NCI-H2081 (cell line): Measurements from ENCODE around the gene WARS2.
A peak's percentile ranks its signal among the peaks of the same experiment; 100 is the strongest.
"Not testable (repeated sequence)": the region's sequence is repeated elsewhere in the genome, so short reads cannot be mapped to it uniquely, and the experiment has no call there.

Source experiments
- DNase-seq, 2 experiments: peaks; one replicate each; lab custom pipeline; 2025; lab: John Stamatoyannopoulos, UW

Gene WARS2

DNA sequence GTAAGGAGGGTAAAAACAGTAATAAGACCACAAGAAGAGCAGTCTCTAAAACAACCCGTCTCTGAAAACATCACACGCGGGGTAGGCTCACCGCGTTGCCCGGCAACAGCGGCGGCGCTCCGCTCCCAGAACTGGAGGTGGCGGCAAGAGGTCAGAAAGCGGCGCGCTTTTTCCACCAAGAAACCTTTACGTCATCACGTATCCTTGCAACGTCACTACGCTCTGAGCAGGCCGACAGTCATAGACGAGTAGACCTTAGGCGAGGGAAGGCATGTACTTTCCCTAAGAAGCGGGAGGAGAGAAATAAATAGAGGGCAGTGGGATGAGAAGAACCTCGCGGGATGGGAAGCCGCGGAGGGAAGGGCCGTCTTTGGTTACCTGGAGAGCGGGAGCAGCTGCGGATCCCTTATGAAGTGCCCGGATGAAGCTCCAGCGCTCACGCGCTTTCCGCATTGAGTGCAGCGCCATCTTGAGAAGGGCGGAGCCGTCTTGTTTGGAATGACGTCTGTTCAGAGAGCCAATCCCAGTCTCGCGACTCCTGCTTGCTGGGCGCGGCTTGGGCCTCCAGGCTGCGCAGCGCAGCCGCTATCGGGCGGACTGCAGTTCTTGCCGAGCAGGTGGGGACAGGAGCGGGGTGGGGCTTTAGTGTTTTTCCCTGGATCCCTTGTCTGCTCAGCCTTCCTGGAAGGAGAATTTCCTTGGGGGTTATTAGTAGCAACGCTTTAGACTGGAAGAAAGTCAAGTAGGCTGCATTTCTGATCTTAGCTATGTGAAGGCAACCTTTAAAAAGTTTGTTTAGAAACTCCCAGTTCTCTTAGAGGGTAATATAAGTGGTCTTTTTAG, at the start of gene WARS2:
WARS2 (minus strand) TSS at position 477 of the 843 bp plus-strand sequence; CDS start at position 468, 9 bp downstream.
- peak; percentile 93 to 96 for DNase-seq

DNA sequence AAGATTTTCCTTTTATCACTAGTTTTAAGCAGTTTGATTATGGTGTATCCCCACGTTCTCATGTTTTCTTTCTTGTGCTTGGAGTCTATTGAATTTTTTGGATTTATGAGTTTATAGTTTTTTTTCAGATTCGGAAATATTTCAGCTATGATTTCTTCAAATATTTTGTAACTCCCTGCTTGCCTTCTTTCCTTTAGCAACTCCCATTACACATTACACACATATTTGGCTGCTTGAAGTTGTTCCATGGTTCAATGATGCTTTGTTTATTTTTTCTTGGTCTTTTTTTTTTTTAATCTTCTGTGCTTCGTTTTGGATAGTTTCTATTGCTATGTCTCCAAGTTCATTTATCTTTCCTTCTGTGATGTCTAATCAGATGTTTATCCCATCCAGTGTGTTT, 48.5 kb upstream of the WARS2 start:
- DNase-seq, result no peak

DNA sequence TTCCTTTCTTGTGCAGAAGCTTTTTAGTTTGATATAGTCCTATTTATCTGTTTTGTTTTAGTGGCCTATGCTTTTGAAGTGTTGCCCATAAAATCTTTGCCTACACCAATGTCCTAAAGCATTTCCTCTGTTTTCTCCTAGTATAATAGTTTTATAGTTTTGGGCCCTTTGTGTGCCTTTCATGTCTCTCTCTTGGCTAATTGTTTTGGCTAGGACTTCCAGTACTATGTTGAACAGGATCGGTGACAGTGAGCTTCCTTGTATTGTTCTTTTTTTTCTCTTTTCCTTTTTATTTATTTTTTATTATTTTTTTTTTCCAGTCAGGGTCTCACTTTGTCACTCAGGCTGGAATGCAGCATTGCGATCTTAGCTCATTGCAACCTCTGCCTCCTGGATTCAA, 47.0 kb upstream of the WARS2 start:
- no peak for DNase-seq

DNA sequence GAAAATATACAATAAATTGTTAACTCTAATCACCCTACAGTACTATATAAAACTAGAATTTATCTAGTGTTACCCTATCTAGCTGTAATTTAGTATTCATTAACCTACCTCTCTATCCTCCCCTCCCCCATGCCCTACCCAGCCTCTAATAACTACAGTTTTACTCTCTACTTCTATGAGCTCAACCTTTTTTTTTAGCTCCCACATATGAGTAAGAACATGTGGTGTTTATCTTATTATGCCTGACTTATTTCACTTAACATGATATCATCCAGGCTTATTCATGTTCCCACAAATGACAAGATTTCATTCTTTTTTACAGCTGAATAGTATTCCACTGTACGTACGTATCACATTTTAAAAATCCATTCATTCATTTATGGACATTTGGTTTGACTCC, 46.0 kb upstream of the WARS2 start:
- DNase-seq, result no peak

DNA sequence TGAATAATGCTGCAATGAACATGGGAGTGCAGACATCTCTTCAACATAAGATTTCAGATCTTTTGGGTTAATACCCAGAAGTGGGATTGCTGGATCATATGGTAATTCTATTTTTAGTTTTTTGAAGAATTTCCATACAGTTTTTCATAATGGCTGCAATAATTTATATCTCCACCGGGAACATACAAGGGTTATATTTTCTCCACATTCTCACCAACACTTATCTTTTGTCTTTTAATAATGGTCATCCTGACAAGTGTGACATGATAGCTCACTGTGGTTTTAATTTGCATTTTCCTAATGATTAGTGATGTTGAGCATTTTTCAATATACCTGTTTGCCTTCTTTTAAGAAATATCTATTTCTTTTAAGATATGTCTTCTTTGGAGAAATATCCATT, 44.5 kb upstream of the WARS2 start:
- DNase-seq, result no peak

DNA sequence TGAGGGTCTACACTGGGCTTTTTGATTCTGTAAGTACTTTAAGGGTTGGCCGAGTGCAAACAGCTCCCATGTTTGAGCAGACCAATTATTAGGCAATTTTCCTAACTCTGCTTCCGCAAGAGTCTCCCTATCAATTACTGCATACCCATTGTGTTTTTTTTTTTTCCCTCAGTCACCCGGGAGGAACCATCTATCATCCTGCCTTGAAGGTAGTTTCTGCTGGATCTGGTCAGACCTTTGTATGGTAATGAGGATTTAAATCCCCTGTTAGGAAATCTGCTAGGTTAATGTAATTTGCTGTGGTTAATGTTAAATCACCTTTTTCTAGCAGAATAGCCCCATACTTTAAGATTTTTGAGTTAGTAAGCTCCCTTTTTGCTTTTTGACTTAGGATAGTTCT, 40.8 kb upstream of the WARS2 start:
- DNase-seq, result no peak

DNA sequence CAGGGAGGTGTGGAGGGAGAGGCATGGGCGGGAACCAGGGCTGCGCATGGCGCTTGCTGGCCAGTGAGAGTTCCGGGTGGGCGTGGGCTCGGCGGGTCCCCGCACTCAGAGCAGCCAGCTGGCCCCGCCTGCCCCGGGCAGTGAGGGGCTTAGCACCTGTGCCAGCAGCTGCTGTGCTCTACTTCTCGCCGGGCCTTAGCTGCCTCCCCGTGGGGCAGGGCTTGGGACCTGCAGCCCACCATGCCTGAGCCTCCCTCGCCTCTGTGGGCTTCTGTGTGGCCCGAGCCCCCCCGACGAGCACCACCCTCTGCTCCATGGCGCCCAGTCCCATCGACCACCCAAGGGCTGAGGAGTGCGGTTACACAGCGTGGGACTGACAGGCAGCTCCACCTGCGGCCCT, 38.6 kb upstream of the WARS2 start:
- no peak for DNase-seq

DNA sequence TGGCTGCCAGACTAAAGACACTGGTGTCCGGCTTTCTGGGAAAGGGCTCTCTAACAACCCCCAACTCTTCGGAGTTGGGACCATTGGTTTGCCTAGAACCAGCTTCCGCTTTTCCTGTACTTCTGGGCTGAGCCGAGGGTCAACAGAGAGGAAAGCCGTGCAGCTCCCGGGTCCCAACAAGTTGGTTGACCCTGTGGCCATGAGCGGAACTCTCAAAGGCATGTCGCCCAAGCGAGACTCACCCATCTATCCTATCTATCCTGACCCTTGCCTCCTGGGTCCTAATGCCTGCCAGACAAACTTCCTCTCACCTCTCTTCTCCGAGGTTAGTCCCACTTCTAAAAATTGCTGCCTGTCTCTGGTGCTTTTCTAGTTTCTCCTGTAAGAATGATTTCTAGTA, 32.5 kb upstream of the WARS2 start:
- not testable (repeated sequence) for DNase-seq

DNA sequence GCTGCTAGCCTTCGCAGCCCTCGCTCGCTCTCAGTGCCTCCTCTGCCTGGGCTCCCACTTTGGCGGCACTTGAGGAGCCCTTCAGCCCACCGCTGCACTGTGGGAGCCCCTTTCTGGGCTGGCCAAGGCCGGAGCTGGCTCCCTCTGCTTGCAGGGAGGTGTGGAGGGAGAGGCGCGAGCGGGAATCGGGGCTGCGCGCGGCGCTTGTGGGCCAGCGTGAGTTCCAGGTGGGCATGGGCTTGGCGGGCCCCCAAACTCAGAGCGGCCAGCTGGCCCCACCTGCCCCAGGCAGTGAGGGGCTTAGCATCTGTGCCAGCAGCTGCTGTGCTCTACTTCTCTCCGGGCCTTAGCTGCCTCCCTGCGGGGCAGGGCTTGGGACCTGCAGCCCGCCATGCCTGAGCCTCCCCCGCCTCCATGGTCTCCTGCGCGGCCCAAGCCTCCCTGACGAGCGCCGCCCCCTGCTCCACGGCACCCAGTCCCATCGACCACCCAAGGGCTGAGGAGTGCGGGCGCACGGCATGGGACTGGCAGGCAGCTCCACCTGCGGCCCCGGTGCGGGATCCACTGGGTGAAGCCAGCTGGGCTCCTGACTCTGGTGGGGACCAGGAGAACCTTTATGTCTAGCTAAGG, 31.0 kb upstream of the WARS2 start:
- not testable (repeated sequence) for DNase-seq

DNA sequence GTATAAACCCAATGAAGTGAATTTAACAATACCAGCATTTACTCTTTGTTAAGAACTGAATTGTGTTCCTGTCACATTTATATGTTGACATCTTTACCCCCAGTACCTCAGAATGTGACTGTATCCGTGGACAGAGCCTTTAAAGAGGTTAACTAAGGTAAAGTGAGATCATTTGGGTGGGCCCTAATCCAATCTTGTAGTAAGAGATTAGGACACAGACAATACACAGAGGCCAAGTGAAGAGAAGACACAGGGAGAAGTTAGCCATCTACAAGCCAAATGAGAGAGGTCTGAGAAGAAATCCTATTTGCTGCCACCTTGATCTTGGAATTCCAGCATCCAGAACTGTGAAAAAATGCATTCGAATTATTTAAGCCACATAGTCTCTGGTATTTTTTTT, 22.9 kb upstream of the WARS2 start:
- DNase-seq, result no peak

DNA sequence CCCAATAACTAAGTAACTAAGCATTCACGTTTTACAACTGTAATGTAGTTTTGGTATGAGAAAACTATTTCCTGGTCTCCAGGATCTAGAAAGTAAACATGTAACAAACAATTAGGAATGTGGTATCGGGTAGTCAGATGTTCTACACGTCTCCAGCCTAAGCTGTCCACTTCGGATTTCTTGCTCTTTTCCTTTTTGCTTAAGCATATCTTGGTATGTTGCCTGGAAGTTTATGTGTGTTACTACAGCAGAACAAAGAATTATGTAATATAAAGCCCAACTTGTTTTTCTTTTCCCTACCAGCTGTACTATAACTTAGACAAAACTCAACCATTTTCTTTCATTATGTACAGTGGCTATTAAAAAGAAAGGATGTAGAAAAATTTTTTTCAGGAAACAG, 20.4 kb upstream of the WARS2 start:
- DNase-seq, result no peak

DNA sequence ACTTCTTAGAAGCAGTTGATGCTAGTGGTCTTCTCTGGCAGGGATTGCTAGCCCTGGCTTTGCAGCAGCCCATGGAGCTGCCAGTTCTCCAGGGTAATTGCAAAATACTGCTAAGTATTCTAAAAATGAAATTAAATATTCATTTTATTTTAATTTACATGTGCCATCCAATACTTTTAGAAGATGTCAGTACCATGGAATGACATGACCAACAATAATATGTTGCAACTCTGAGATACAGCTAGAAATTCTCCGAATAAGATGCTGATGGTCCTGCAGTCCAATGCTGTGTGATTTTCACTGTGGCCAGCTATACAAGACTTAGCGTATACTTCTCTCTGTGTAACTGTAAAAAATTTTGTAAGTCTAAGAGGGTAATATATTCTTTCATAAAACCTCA, 20.0 kb upstream of the WARS2 start:
- no peak for DNase-seq

DNA sequence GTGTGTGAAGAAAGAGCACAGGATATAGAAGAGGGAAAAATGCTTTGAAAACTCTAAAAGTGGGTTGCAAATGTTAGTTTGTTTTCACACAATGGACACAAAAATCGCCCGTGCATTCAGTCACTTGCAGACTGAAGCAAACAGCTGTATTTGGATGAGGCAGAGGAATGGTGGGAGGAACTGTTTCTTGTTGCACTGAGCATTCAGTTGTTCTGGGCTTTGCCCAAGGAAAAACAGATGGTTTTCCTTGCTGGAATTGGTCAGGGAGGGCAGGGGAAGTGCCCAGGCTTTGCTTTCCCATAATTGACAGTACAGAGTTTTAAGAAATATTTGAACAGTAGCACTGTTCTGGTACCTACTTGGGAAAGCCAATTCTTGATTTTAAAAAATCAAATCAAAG, 19.5 kb upstream of the WARS2 start:
- no peak for DNase-seq

DNA sequence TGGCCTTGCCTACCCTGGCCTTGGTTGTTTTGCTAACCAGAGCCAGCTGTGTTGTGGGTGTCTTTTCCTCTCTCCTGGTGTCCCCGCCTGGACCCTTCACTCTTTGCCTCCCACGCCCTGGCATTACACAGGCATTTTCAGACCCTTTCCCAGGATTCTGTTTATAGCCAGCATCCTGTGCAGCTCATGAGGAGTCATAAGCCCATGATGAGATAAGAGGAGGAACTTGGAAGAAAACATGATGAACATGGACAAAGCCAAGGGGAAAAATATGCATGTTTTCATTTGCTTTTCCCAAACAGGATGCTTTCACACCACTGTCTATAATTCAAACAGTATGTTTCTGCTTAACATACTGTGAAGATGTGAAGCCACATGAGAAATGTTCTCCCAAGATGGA, 18.7 kb upstream of the WARS2 start:
- DNase-seq, result no peak

DNA sequence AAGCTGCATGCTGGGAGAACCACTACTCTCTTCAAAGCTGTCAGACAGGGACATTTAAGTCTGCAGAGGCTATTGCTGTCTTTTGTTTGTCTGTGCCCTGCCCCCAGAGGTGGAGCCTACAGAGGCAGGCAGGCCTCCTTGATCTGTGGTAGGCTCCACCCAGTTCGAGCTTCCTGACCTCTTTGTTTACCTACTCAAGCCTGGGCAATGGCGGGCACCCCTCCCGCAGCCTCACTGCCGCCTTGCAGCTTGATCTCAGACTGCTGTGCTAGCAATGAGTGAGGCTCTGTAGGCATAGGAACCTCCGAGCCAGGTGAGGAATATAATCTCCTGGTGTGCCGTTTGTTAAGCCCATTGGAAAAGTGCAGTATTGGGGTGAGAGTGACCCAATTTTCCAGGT, 16.3 kb upstream of the WARS2 start:
- not testable (repeated sequence) for DNase-seq

DNA sequence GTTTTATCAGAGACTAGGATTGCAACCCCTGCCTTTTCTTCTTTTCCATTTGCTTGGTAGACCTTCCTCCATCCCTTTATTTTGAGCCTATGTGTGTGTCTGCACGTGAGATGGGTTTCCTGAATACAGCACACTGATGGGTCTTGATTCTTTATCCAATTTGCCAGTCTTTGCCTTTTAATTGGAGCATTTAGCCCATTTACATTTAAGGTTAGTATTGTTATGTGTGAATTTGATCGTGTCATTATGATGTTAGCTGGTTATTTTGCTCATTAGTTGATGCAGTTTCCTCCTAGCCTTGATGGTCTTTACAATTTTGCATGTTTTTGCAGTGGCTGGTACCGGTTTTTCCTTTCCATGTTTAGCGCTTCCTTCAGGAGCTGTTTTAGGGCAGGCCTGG, 14.6 kb upstream of the WARS2 start:
- DNase-seq, result not testable (repeated sequence)

DNA sequence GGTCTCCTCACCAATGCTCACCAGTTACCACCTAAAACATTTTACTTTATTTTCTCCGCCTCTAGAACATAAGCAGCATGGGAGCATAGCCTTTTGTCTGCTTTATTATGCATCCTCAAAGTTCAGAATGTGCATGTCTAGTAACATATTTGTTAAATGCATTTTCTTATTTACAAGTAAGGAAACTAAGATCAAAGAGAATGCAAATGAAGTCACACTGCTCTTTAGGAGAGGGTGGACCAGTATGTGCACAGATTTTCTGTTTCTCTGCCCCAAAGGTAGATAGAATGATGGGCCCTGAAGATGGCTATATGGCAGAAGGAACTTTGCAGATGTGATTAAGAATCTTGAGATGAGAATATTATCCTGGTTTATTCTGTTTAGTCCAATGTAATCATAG, 9.7 kb upstream of the WARS2 start:
- no peak for DNase-seq

DNA sequence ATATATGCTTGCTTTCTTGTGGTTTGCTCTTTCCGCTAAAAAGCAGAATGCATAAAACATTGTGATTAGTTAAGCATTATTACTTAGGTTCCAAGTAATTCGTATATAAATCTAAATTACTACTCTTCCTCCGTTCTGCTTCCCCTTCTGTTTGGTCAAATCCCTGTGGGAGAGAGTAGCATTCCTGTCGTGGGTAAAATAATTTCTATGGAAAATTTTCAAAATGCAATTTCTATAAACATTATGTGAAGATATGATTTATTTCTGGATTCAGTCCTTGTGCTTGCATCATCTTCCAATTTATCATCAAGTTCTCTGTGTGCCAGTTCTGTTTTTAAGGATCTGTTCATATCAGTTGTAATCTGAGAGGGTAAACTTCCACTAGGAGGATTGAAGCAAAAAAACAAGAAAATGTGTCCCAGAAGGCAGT, 7.2 kb upstream of the WARS2 start:
- no peak for DNase-seq

DNA sequence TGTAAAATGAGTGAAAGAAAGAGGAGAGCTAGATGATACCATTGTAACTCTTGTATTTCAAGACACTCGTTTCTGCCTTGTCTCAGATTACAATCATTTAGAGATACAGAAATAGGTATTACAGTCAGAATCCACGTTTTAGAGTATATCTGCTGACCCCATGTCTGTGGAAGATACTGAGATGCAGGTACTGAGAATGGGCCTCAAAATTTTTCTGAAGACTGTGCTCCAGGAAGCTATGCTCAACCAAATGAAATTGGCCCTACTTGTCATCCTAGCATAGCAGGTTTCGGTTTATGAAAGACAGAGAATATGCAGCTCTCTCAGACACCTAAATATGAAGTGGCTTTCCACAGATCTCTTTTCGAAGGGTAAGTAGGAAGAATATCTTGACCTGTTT, 6.0 kb upstream of the WARS2 start:
- DNase-seq, result no peak

DNA sequence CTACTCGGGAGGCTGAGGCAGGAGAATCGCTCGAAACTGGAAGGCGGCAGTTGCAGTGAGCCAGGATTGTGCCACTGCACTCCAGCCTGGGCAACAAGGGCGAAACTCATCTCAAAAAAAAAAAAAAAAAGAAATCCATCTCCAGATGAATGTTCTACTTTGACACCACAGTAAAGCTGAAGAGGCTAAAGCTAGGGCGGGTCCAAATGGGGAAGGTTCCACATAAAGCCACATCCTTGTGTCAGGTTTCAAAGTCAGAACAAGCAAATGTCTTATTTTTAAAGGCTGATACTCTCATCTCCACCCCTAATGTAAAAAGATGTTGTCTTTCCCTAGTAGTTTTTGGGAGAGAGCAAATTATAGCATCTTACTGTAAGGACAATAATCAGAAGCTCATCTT, 4.4 kb upstream of the WARS2 start:
- DNase-seq, result no peak

DNA sequence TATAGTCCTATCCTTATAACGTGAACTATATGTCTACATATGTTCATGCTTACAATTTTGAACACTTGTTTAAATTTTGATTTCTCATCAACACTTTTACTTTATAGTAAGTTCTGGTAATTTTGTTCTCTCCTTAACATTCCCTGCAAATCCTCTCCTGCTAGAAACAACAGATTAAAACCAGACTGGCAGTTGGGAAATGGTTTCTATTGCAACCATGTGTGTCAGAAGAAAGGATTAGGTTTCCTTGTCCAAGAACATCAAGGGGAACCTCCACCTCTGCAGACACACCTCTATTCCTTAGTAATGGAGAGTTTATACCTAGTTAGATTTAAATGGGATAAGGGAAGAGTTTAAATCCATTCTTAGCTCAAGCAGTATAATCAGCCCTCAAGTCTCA, 3.3 kb upstream of the WARS2 start:
- DNase-seq, result no peak

DNA sequence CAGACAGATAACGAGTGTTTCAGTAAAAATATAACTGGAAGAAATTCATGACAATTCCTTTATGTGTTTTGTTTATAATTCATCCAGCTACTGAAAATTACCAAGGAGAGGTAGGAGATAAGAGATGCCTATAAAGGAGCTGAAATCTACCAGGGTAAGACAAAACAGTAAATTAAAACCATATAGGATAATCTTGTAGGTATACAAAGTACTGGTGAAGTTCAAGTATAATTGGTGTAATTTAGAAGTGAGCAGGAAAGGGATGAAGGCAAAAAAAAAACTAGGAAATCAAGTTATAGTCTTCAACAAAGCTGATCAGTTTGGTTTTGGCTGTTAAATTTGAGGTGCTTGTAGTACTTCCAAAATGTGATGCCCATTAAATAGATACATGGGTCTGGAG, 1.2 kb upstream of the WARS2 start:
- no peak for DNase-seq

DNA sequence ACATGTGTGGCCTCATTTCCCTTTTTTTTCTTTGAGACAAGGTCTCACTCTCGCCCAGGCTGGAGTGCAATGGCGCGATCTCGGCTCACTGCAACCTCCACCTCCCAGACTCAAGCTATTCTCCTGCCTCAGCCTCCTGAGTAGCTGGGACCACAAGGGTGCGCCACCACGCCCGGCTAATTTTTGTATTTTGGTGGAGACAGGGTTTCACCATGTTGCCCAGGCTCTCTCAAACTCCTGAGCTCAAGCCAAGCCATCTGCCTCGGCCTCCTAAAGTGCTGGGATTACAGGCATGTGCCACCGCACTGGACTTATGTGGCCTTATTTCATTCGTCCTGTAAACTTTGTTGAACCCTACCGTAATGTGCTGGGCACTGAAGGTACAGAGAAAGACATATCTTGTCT, 569 bp upstream of the WARS2 start:
- DNase-seq, result peak; percentile 2 to 8

DNA sequence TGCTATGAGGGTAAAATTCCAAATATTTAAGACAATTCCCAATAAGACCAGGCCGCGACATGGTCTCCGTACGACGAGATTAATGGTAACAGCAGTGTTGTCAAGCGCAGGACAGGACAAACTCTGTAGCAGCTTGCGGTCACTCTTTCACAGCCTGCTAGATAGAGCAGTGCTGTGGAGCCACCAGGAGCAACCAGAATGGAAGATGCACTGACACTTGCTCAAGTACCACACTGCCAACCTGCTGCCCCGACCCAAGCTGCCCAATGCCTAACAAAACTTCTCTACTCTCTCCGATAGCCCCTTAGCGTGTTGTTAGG, 636 bp downstream of the WARS2 start:
- peak; percentile 40 to 72 for DNase-seq
